GM23338 (cell line): ENCODE results near the gene GGCT. TPM values are rescaled to one million over a fixed set of nuclear protein-coding genes. Genes with fewer than 3 reads are reported as not detected.

Experiments
- ATAC-seq: fragments of 200-7000 bp; cut with Tn5 transposase; 3 replicates; pipeline ENCODE4 v1.9.1; 2020
- DNase-seq: peaks from one replicate; pipeline ENCODE4 v3.0.0-alpha.2; 2015; ENCODE audit warnings: low spot score
- H2AFZ ChIP-seq: fragments of 200-600 bp; sonication (generic); 2 replicates; pipeline ENCODE4 v1.8.0; 2016; ENCODE audit warnings: antibody characterized with exemption, mild to moderate bottlenecking, moderate library complexity
- H3F3A ChIP-seq: fragments of 200-600 bp; sonication (generic); replicated peaks from 2 replicates; pipeline ENCODE4 v1.8.0; 2017; ENCODE audit warnings: antibody characterized with exemption, mixed run types, low read depth
- H3K27ac ChIP-seq: fragments of 200-600 bp; sonication (generic); 2 replicates; pipeline ENCODE4 v1.6.1; 2016; ENCODE audit warnings: low read depth
- H3K27me3 ChIP-seq: fragments of 200-600 bp; sonication (generic); 2 replicates; pipeline ENCODE4 v1.8.0; 2016; ENCODE audit warnings: mild to moderate bottlenecking, mixed run types, moderate library complexity; ENCODE audit not compliant: insufficient read depth
- H3K36me3 ChIP-seq: fragments of 200-600 bp; sonication (generic); 2 replicates; pipeline ENCODE4 v1.8.0; 2016; ENCODE audit warnings: mild to moderate bottlenecking; ENCODE audit not compliant: insufficient read depth
- H3K4me1 ChIP-seq: fragments of 200-600 bp; sonication (generic); 2 replicates; pipeline ENCODE4 v1.8.0; 2016; ENCODE audit warnings: mild to moderate bottlenecking, moderate library complexity; ENCODE audit not compliant: insufficient read depth
- H3K4me2 ChIP-seq: fragments of 200-600 bp; sonication (generic); 2 replicates; pipeline ENCODE4 v1.7.1; 2017; ENCODE audit warnings: mixed run types
- H3K4me3 ChIP-seq: fragments of 200-600 bp; sonication (generic); 2 replicates; pipeline ENCODE4 v1.6.1; 2016; ENCODE audit warnings: mixed run types
- H3K79me2 ChIP-seq: fragments of 200-600 bp; sonication (generic); replicated peaks from 2 replicates; pipeline ENCODE4 v1.8.0; 2017; ENCODE audit warnings: mild to moderate bottlenecking; ENCODE audit not compliant: insufficient read depth
- H3K9me2 ChIP-seq: fragments of 200-600 bp; sonication (generic); 2 replicates; pipeline ENCODE4 v1.8.0; 2017; ENCODE audit not compliant: insufficient read depth
- H4K20me1 ChIP-seq: fragments of 200-600 bp; sonication (generic); replicated peaks from 2 replicates; pipeline ENCODE4 v1.8.0; 2017; ENCODE audit warnings: mild to moderate bottlenecking; ENCODE audit not compliant: insufficient read depth
- H3K27ac Mint-ChIP-seq: 2 replicates; pipeline ENCODE4 v1.8.0; 2020; ENCODE audit warnings: inconsistent platforms, mild to moderate bottlenecking, moderate library complexity, mixed read lengths
- H3K27me3 Mint-ChIP-seq: 3 replicates; pipeline ENCODE4 v1.8.0; 2022; ENCODE audit warnings: low read depth, mild to moderate bottlenecking, moderate library complexity, mixed read lengths, inconsistent platforms; ENCODE audit not compliant: insufficient read depth, poor library complexity
- H3K36me3 Mint-ChIP-seq: 3 replicates; pipeline ENCODE4 v1.8.0; 2021; ENCODE audit warnings: low read depth, mild to moderate bottlenecking, inconsistent platforms, moderate library complexity, mixed read lengths
- H3K4me1 Mint-ChIP-seq: 3 replicates; pipeline ENCODE4 v1.8.0; 2020; ENCODE audit warnings: mild to moderate bottlenecking, inconsistent platforms, mixed read lengths
- H3K4me3 Mint-ChIP-seq: 3 replicates; pipeline ENCODE4 v1.8.0; 2021; ENCODE audit warnings: moderate library complexity, mild to moderate bottlenecking, inconsistent platforms, mixed read lengths
- H3K9me3 Mint-ChIP-seq: 3 replicates; pipeline ENCODE4 v1.8.0; 2020; ENCODE audit warnings: moderate library complexity, mild to moderate bottlenecking, inconsistent platforms, mixed read lengths
- CREB1 ChIP-seq: fragments of 250-450 bp; sonication (Bioruptor Pico); IDR thresholded peaks from 2 replicates; pipeline ENCODE4 v1.5.0; 2020; ENCODE audit warnings: low read depth, mild to moderate bottlenecking, moderate library complexity
- CTCF ChIP-seq, 2 experiments: fragments of 200-600 bp in 1 of 2; sonication (generic) in 1 of 2; conservative IDR thresholded peaks; 2 replicates each; pipeline versions ENCODE4 v1.5.1 to v1.6.1; 2016 to 2017; ENCODE audit warnings: antibody characterized with exemption in 2 of 2, low read depth in 2 of 2, mild to moderate bottlenecking in 2 of 2, moderate library complexity in 1 of 2
- EZH2 ChIP-seq: fragments of 200-600 bp; sonication (generic); IDR thresholded peaks from one replicate; pipeline ENCODE4 v1.8.0; 2017; ENCODE audit warnings: antibody characterized with exemption, mild to moderate bottlenecking, low read depth; ENCODE audit not compliant: unreplicated experiment
- EZH2phosphoT487 ChIP-seq: fragments of 200-600 bp; sonication (generic); IDR thresholded peaks from one replicate; pipeline ENCODE4 v1.8.1; 2018; ENCODE audit warnings: antibody characterized with exemption; ENCODE audit not compliant: unreplicated experiment
- JUNB ChIP-seq: IDR thresholded peaks from one replicate; pipeline ENCODE4 v1.6.1; 2016; ENCODE audit warnings: antibody characterized with exemption; ENCODE audit not compliant: unreplicated experiment
- NANOG ChIP-seq: IDR thresholded peaks from 2 replicates; pipeline ENCODE4 v1.6.1; 2016; ENCODE audit warnings: antibody characterized with exemption, borderline replicate concordance
- POLR2AphosphoS5 ChIP-seq: IDR thresholded peaks from 2 replicates; pipeline ENCODE4 v1.6.1; 2016; ENCODE audit warnings: antibody characterized with exemption, low read depth
- STAT1 ChIP-seq: IDR thresholded peaks from one replicate; pipeline ENCODE4 v1.6.1; 2016; ENCODE audit warnings: antibody characterized with exemption; ENCODE audit not compliant: unreplicated experiment
- ZNF114 ChIP-seq: fragments of 250-450 bp; sonication (Bioruptor Pico); IDR thresholded peaks from 2 replicates; pipeline ENCODE4 v1.5.0; 2020; ENCODE audit warnings: mild to moderate bottlenecking, moderate library complexity
- ZNF331 ChIP-seq: fragments of 250-450 bp; sonication (Bioruptor Pico); IDR thresholded peaks from 2 replicates; pipeline ENCODE4 v1.5.0; 2020; ENCODE audit warnings: low read depth, mild to moderate bottlenecking, moderate library complexity
- ZNF462 ChIP-seq: fragments of 250-450 bp; sonication (Bioruptor Pico); IDR thresholded peaks from 2 replicates; pipeline ENCODE4 v1.5.0; 2020; ENCODE audit warnings: mild to moderate bottlenecking, moderate library complexity
- polyA plus RNA-seq: library from polyadenylated mRNA; unstranded; fragments of >200 nt; fragmentation: Nextera tagmentation; extraction: Ambion mirVana; gene quantifications from 2 replicates; pipeline ENCODE4 v1.2.1, GENCODE V29; 2016
- total RNA-seq: library from RNA; depleted of rRNA; stranded (reverse); fragments of >200 nt; shearing (Covaris generic); gene quantifications from 2 replicates; pipeline ENCODE4 v1.2.3, GENCODE V29; 2014
- TF ChIP-seq, protein P1 (sequence below): IDR thresholded peaks from one replicate; pipeline ENCODE4 v1.6.1; 2018; ENCODE audit warnings: antibody characterized with exemption; ENCODE audit not compliant: unreplicated experiment
- TF ChIP-seq, protein P2 (sequence below): IDR thresholded peaks from 2 replicates; pipeline ENCODE4 v1.6.1; 2016; ENCODE audit warnings: antibody characterized with exemption

The GGCT gene
- total and polyA plus RNA-seq, 2 experiments from 2014 or later = 104 to 229 TPM

GRCh38 chr7:30476459-30477145 is 28.0 kb downstream of the GGCT start:
- H3K27ac Mint-ChIP-seq = no peak overlapping the region
- H3K9me2 ChIP-seq = no peaks in the 10 kb centered on the region
- no peaks in the 10 kb centered on the region; the same call in 1 of the 2 replicates for H4K20me1 ChIP-seq
- H2AFZ ChIP-seq = no peak overlapping the region
- ATAC-seq (no peak), DNase-seq (no peak)
- no peaks in the 10 kb centered on the region for H3F3A ChIP-seq
- H3K4me1 ChIP-seq = peaks cover 8% of the 10 kb centered on the region
- no peak overlapping the region for H3K4me3 ChIP-seq
- H3K36me3 ChIP-seq = no peaks in the 10 kb centered on the region
- TF ChIP-seq EZH2 = no peak
- TF ChIP-seq ZNF331 (CRISPR knock-in tag) = no peak
- no peak for TF ChIP-seq POLR2AphosphoS5
- no peak for TF ChIP-seq STAT1
- no peak for TF ChIP-seq EZH2phosphoT487
- TF ChIP-seq, protein P1, sequence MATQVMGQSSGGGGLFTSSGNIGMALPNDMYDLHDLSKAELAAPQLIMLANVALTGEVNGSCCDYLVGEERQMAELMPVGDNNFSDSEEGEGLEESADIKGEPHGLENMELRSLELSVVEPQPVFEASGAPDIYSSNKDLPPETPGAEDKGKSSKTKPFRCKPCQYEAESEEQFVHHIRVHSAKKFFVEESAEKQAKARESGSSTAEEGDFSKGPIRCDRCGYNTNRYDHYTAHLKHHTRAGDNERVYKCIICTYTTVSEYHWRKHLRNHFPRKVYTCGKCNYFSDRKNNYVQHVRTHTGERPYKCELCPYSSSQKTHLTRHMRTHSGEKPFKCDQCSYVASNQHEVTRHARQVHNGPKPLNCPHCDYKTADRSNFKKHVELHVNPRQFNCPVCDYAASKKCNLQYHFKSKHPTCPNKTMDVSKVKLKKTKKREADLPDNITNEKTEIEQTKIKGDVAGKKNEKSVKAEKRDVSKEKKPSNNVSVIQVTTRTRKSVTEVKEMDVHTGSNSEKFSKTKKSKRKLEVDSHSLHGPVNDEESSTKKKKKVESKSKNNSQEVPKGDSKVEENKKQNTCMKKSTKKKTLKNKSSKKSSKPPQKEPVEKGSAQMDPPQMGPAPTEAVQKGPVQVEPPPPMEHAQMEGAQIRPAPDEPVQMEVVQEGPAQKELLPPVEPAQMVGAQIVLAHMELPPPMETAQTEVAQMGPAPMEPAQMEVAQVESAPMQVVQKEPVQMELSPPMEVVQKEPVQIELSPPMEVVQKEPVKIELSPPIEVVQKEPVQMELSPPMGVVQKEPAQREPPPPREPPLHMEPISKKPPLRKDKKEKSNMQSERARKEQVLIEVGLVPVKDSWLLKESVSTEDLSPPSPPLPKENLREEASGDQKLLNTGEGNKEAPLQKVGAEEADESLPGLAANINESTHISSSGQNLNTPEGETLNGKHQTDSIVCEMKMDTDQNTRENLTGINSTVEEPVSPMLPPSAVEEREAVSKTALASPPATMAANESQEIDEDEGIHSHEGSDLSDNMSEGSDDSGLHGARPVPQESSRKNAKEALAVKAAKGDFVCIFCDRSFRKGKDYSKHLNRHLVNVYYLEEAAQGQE = no peak
- TF ChIP-seq NANOG = no peak
- no peak for TF ChIP-seq ZNF114 (CRISPR knock-in tag)
- no peak for TF ChIP-seq ZNF462 (CRISPR knock-in tag)
- TF ChIP-seq CTCF (conservative IDR thresholded peaks at IDR 0.05; ENCODE audit: low read depth in 2 of 2) = no peak
- TF ChIP-seq JUNB = no peak
- TF ChIP-seq, protein P2, sequence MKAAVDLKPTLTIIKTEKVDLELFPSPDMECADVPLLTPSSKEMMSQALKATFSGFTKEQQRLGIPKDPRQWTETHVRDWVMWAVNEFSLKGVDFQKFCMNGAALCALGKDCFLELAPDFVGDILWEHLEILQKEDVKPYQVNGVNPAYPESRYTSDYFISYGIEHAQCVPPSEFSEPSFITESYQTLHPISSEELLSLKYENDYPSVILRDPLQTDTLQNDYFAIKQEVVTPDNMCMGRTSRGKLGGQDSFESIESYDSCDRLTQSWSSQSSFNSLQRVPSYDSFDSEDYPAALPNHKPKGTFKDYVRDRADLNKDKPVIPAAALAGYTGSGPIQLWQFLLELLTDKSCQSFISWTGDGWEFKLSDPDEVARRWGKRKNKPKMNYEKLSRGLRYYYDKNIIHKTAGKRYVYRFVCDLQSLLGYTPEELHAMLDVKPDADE = no peak
- TF ChIP-seq CREB1 (CRISPR knock-in tag) = no peak
- peaks cover 11% of the 10 kb centered on the region for H3K27me3 Mint-ChIP-seq
- no peak overlapping the region for H3K4me3 Mint-ChIP-seq
- H3K27me3 ChIP-seq = peaks cover 11% of the 10 kb centered on the region; the same call in 1 of the 2 replicates
- no peaks in the 10 kb centered on the region for H3K9me3 Mint-ChIP-seq
- peaks cover 10% of the 10 kb centered on the region; the same call in 1 of the 2 replicates for H3K79me2 ChIP-seq
- no peak overlapping the region for H3K4me2 ChIP-seq
- no peaks in the 10 kb centered on the region; the same call in 2 of the 3 replicates for H3K36me3 Mint-ChIP-seq
- peaks cover 2% of the 10 kb centered on the region; the same call in 2 of the 3 replicates for H3K4me1 Mint-ChIP-seq
- no peak overlapping the region for H3K27ac ChIP-seq
